Measurements from ENCODE around the gene LTB.

Gene LTB

GRCh38 chr6:31621991-31622390, 39.8 kb upstream of the LTB start:
- no peak for TF ChIP-seq CTCF (IDR thresholded peaks at IDR 0.05; ENCODE audit: low read length)
- Histone ChIP-seq H3K27ac (ENCODE audit: low read depth, low read length, poor library complexity, severe bottlenecking) (peak overlapping the region; percentile 84), H3K9ac (ENCODE audit: low read length) (peak overlapping the region; percentile 100), H2AFZ (ENCODE audit: low read length) (no peak overlapping the region), H3K36me3 (ENCODE audit: insufficient read depth, low read length) (peaks cover 61% of the 10 kb centered on the region), H3K79me2 (ENCODE audit: insufficient read depth, low read length) (peaks cover 29% of the 10 kb centered on the region), H3F3A (ENCODE audit: insufficient read depth, low read length) (no peaks in the 10 kb centered on the region), H3K9me2 (ENCODE audit: low read depth, low read length) (no peaks in the 10 kb centered on the region), H3K4me3 (ENCODE audit: low read depth, low read length, poor library complexity, severe bottlenecking) (peak overlapping the region; percentile 98), H4K20me1 (ENCODE audit: insufficient read depth, low read length) (no peaks in the 10 kb centered on the region), H3K4me2 (ENCODE audit: low read length) (peak overlapping the region; percentile 90), H3K4me1 (ENCODE audit: insufficient read depth, low read length, severe bottlenecking) (peaks cover 20% of the 10 kb centered on the region), H3K27me3 (ENCODE audit: insufficient read depth, low read length) (no peaks in the 10 kb centered on the region), H3K9me3 (ENCODE audit: low read length) (no peaks in the 10 kb centered on the region)

- H2AFZ ChIP-seq (ENCODE audit: low read length), result no peak overlapping the region
- peaks cover 22% of the 10 kb centered on the region for H3K4me1 ChIP-seq (ENCODE audit: insufficient read depth, low read length, severe bottlenecking)
- H3K9ac ChIP-seq (ENCODE audit: low read length), result peak overlapping the region; percentile 100
- peak overlapping the region; percentile 90 for H3K4me2 ChIP-seq (ENCODE audit: low read length)
- peaks cover 29% of the 10 kb centered on the region for H3K79me2 ChIP-seq (ENCODE audit: insufficient read depth, low read length)
- no peaks in the 10 kb centered on the region for H3K27me3 ChIP-seq (ENCODE audit: insufficient read depth, low read length)
- H3F3A ChIP-seq (ENCODE audit: insufficient read depth, low read length), result no peaks in the 10 kb centered on the region
- no peaks in the 10 kb centered on the region for H3K9me3 ChIP-seq (ENCODE audit: low read length)
- TF ChIP-seq CTCF (IDR thresholded peaks at IDR 0.05; ENCODE audit: low read length) (no peak), EZH2 (IDR thresholded peaks at IDR 0.05; ENCODE audit: borderline replicate concordance, low read length) (no peak)
- peaks cover 56% of the 10 kb centered on the region for H3K36me3 ChIP-seq (ENCODE audit: insufficient read depth, low read length)
- no peaks in the 10 kb centered on the region for H4K20me1 ChIP-seq (ENCODE audit: insufficient read depth, low read length)
- H3K27ac ChIP-seq (ENCODE audit: low read depth, low read length, poor library complexity, severe bottlenecking), result peak overlapping the region; percentile 84
- H3K9me2 ChIP-seq (ENCODE audit: low read depth, low read length), result no peaks in the 10 kb centered on the region
- peak overlapping the region; percentile 98 for H3K4me3 ChIP-seq (ENCODE audit: low read depth, low read length, poor library complexity, severe bottlenecking)
These were observed 39.2 kb upstream of the LTB start for GRCh38 chr6:31621320-31621939.

- H2AFZ ChIP-seq (ENCODE audit: low read length), result no peak within 1 kb of the TSS
- H3K4me1 ChIP-seq (ENCODE audit: insufficient read depth, low read length, severe bottlenecking), result peaks cover 28% of the 10 kb centered on the region
- H3K9ac ChIP-seq (ENCODE audit: low read length), result peak within 1 kb of the TSS; percentile 100
- peak within 1 kb of the TSS; percentile 98 for H3K4me3 ChIP-seq (ENCODE audit: low read depth, low read length, poor library complexity, severe bottlenecking)
- H3K9me3 ChIP-seq (ENCODE audit: low read length), result no peaks in the 10 kb centered on the region
- peaks cover 29% of the 10 kb centered on the region for H3K79me2 ChIP-seq (ENCODE audit: insufficient read depth, low read length)
- H3K9me2 ChIP-seq (ENCODE audit: low read depth, low read length), result no peaks in the 10 kb centered on the region
- H3K4me2 ChIP-seq (ENCODE audit: low read length), result peak within 1 kb of the TSS; percentile 90
- H3K27ac ChIP-seq (ENCODE audit: low read depth, low read length, poor library complexity, severe bottlenecking), result peak within 1 kb of the TSS; percentile 96
- no peaks in the 10 kb centered on the region for H3K27me3 ChIP-seq (ENCODE audit: insufficient read depth, low read length)
- no peaks in the 10 kb centered on the region for H3F3A ChIP-seq (ENCODE audit: insufficient read depth, low read length)
- H4K20me1 ChIP-seq (ENCODE audit: insufficient read depth, low read length), result no peaks in the 10 kb centered on the region
- TF ChIP-seq CTCF (IDR thresholded peaks at IDR 0.05; ENCODE audit: low read length) (no peak), EZH2 (IDR thresholded peaks at IDR 0.05; ENCODE audit: borderline replicate concordance, low read length) (no peak)
- H3K36me3 ChIP-seq (ENCODE audit: insufficient read depth, low read length), result peaks cover 49% of the 10 kb centered on the region
These were observed 38.5 kb upstream of the LTB start, which contains the start of gene PRRC2A for GRCh38 chr6:31620586-31621319. TSS of gene PRRC2A (plus strand) at chr6:31620715. CDS start at chr6:31622790, 2,075 bp downstream.
